NCI-H2171 treated with DMSO at 0.1 percent for 48 hours (cell line): ENCODE results near the gene HTRA3.

Experiments used
- DNase-seq: peaks from one replicate; lab custom pipeline; 2025; lab: John Stamatoyannopoulos, UW

HTRA3 gene

GRCh38 chr4:8247047-8247930, 22.3 kb upstream of the HTRA3 start:
- DNase-seq: no peak

DNA sequence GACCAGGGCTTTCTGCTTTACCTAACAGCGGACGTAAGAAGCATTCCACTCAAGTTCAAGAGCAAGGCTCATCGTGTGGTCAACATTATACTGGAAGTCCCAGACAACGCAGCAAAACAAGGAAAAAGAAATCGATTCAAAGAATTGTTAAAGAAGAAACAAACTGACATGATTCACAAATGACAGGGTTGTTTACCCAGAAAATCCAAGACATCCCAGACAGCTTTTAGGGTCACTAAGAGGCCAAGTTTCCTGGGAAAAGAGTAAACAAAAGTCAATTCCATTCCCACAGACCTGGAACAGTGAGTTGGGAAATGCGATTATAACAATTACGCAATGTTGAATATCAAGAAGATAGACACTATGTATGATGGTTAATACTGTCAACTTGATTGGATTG, 21.5 kb upstream of the HTRA3 start:
- no peak for DNase-seq

GRCh38 chr4:8250227-8250626, 19.3 kb upstream of the HTRA3 start:
- no peak for DNase-seq

DNA sequence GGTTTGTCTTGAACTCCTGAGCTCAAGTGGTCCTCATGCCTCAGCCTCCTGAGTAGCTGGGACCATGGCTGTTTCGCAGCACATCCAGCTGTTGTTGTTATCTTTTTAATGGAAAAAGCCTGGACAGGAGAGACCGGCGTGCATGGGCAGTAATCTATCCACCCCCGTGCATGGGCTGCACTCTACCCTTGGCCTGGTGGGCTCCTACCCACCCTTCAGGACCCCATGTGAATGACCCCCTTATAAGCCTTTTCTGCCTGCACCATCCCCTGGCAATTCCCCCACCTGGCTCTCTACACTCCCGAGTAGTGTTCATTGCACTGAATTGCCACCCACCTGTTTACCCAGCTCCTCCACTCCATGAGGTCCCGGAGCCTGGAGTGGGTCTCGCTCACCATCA, 18.9 kb upstream of the HTRA3 start:
- no peak for DNase-seq

DNA sequence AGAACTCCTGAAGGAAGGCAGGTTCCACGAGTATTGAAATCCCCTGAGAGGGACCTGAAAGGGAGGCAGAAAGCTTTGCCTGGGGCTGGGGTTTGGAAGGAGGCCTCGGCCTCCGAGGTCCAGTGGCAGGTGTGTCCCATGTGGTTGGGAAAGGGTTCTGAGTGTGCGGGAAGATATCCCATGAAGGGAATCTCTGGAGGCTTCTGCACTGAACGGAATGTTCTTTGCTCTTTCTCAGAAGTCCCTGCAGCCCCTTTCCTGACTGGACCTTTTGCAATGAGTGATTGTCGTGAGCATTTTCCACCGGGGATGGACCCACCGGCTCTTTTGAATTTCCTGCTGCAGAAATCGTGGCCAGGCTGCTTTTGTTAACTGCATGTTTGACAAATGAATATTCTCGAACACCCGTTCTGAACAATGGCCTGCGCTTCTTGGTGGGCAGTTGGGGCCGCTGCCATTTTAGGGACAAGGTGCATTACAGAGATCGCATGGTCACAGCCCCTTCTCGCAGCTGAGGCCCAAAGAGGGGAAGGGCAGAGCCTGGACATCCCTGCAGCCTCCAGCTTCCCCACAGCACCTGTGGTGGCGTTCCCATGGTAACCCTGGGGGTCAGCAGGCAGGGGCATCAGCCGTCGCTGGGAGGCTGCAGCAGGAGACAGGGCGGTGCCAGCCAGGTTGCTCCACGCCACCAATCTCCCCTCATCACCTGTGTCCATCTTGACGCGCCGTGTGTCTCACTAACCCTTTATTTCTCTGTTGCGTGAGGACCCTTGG, 18.3 kb upstream of the HTRA3 start:
- no peak for DNase-seq

GRCh38 chr4:8252301-8253173, 17.0 kb upstream of the HTRA3 start:
- DNase-seq: no peak

GRCh38 chr4:8254076-8254475, 15.5 kb upstream of the HTRA3 start:
- DNase-seq: no peak

- no peak for DNase-seq
These were observed 13.7 kb upstream of the HTRA3 start for GRCh38 chr4:8255698-8256441.

GRCh38 chr4:8257854-8258253, 11.7 kb upstream of the HTRA3 start:
- DNase-seq: no peak

GRCh38 chr4:8258552-8259212, 10.9 kb upstream of the HTRA3 start:
- no peak for DNase-seq

- no peak for DNase-seq
These were observed 9.7 kb upstream of the HTRA3 start for GRCh38 chr4:8259743-8260430.

DNA sequence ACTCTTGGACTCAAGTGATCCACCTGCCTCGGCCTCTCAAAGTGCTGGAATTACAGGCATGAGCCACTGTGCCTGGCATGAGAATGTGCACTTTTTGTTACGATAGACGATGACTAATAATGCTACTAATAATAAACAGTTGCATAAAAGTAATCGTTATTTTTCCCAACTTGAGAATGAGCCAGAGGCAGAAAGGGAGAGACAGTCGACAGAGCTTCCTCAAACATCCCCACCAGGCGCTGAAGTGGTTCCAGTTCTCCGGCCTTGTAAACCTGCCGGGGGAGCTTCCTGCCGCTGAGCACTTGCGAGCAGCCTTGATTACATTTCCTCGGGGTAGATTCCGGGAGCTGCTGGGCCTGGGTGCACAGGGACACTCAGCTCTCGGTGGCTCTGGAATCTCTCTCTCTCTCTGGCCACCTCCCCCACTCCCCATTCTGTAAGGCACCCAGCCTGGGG, 8.9 kb upstream of the HTRA3 start:
- DNase-seq: no peak

DNA sequence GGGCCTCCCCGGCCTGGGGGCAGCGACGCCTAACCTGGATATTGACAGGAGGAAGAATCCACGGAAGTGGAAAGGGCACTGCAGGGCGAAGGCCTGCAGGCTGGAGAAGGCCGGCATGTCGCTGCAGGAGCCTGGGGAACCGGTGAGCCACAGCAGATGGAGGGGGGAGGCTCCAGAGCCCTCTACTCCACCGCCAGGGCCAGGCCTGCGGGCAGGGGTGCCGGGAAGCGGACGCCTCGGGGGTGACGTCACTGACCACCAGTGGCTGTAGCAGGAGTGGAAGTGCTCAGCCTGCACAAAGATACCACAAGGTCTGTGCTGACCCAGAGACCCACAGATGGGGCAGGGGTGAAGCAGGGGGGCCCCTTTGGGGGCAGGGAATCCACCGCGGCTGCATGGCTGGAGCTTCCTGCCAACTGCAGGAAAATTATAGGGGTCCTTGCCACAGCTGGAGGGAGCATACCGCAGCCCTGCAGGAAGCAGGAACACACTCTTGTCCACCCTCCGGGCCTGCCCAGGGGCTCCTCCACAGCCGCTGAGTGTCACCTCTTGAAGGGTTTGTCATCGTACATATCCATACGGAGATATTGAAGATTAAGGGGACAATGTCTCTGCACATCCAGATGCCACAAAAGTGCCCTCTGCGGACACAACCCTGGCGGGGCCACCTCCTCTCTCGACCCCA, 7.6 kb upstream of the HTRA3 start:
- no peak for DNase-seq

GRCh38 chr4:8262637-8263322, 6.8 kb upstream of the HTRA3 start:
- no peak for DNase-seq

DNA sequence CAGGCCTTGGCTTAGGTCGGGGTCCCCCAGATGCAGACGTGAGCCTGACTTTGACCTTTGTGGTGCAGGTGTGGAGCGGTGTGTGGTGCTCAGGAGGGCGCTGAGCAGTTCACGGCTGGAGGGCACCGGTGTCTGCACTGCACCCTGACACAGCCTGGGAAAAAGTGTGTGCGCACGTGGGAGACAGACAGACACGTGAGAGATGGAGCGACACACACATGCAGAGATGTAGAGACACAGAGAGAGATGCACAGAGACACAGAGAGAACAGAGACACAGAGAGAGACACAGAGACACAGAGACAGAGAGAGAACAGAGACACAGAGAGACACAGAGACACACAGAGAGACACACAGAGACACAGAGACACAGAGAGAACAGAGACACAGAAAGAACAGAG, 6.2 kb upstream of the HTRA3 start:
- no peak for DNase-seq

DNA sequence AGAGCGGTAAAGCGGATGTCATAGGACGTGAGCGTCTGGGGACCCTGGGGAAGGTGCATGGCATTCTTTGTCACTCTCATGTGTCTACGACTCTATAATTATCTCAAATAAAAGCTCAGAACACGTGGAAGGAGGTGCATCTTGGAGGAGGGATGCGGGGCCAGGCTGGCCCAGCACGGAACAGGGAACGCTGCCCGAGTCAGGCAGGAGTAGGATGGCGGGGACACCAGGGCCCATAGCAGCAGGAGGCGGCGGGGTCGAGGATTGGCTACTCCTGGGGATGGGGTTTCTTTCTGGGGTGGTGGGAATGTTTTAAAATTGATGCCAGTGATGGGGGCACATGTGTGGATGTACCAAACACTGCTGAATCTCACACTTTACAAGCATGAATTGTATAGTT, 5.4 kb upstream of the HTRA3 start:
- DNase-seq: no peak

DNA sequence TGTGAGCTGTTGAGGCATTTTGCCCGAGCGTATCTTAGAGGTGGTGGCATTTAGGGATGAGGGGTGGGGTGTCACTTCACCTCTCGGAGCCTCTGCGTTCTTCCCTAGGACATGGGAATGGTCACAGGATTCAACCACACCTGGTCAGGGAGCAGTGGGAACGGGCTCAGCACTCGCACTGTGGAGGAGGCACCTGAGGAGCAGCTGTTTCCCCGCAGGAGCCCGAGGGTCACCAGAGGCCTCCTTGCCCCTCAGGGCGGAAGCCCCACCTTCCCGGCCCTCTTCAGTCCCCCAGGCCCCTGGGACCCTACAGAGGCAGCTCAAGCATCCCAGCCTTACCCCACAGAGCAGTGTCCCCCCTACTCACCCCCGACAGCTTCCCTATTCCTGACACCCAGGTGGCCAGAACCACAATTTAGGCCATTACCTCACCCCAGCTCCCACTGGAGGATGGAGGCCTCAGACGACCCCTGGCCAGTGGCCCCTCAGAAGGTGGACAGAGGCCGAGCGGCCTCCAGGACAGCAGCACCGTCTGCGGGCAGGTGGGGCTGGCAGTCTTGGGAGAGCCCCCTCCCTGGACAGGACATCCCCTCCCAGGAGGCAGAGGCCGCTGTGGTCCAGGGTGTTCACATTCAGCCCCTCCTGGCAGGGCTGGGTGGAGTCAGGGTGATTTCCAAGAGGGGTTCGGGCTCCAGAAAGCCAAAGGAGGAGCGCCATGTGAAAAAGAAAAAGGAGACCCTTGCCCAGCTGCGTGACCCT, 4.2 kb upstream of the HTRA3 start:
- DNase-seq: no peak

- DNase-seq: no peak
These were observed 3.5 kb upstream of the HTRA3 start for GRCh38 chr4:8266088-8266487.
